Heart left ventricle (tissue), 13 donors: Measurements from ENCODE around the gene CSNK1A1.

ENCODE experiments used
- CTCF ChIP-seq, 12 donors: fragments of 200-600 bp; sonication (generic) in 4 of 12; IDR thresholded peaks; one replicate each; pipeline versions ENCODE4 v1.5.0 to v1.8.0; 2018 to 2022; ENCODE audit warnings: antibody characterized with exemption in 12 of 12, mild to moderate bottlenecking in 5 of 12
- POLR2A ChIP-seq, 2 donors: fragments of 450-650 bp; IDR thresholded peaks; one replicate each; pipeline ENCODE4 v1.6.1; 2017; ENCODE audit warnings: antibody characterized with exemption in 2 of 2, mild to moderate bottlenecking in 2 of 2, moderate library complexity in 2 of 2
- donor health status: ischemic (EF 13 %, LVEDD 7.1; RV severe dilation, severe dysfunction).
- donor health status: DM: no; HTN: yes; CAD: no.
- donor health status: DM: no; HTN: no; CAD: no.
- donor health status: ischemic (EF 25% LVEDD 6.9; RV normal size, moderate dysfunction).
- donor health status: ischemic (EF 25% LVEDD 5.7; RV mildly dilated, moderate dysfunction).
- donor health status: ischemic (EF 35%, LVEDD 5.7; RV mildly dilated, moderate dysfunction).
- donor health status: nonischemic (EF 11% LVEDD 7.7; RV severe dilation, severe dysfunction).
- donor health status: DM: yes; HTN: yes; CAD: no.
- donor health status: PGD.
- donor health status: ischemic (EF 29% LVEDD 5.4; RV normal size, mild dysfunction).
- donor health status: nonischemic (EF 23%, LVEDD 6.1; RV moderate dilation, normal function).

GRCh38 chr5:149445739-149446369, 105.4 kb downstream of the CSNK1A1 start:
- TF ChIP-seq CTCF (IDR thresholded peaks at IDR 0.05): no peak
- no peak for TF ChIP-seq POLR2A (IDR thresholded peaks at IDR 0.05)
